Measurements from ENCODE around the gene COX4I1.
"Not testable (repeated sequence)": the region's sequence is repeated elsewhere in the genome, so short reads cannot be mapped to it uniquely, and the experiment has no call there.

The COX4I1 gene

DNA sequence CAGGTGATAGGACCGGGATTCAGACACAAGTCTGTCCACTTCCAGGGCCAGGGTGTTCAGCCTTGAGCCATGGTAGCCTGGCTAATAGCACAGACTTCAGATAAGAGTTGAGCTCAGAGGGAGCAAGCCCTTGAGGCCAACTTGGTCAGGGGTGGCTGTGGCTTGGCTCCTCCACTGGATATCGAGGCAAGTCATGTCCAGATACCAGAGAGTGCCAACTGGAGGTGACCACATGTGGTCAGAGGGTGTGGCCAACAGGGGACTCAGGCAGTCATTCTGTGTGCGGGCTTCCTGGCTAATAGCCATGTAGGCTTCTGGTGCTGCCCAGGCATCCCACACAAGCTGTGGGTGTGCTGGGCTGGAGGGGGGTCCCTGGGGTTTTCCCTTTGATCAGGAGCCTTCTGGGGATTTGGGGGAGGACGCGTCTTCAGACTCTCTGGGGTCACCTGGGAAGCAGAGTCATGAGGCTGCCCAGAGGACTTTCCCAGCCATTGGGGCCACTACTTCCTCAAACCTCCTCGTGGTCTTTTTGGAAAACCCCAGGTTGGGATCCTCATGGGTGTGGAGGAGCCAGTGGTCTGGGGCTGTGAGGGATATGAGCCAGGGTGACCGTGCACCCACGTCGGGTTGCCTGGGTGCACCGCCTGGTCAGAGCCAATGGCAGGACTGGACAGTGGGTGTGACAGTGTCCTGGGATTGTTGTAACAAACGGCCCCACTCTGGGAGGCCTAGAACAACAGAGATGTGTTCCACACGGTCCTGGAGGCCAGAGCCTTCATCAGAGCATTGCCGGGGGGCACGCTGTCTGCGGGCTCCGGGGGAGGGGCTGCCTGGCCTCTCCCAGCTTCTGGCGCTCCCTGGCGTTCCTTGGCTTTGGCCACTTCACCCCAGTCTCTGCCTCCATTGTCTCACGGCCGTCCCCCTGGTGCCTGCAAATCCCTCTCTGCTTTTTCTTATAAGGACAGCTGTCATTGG is 25.0 kb downstream of the COX4I1 start:
- no peak for DNase-seq

DNA sequence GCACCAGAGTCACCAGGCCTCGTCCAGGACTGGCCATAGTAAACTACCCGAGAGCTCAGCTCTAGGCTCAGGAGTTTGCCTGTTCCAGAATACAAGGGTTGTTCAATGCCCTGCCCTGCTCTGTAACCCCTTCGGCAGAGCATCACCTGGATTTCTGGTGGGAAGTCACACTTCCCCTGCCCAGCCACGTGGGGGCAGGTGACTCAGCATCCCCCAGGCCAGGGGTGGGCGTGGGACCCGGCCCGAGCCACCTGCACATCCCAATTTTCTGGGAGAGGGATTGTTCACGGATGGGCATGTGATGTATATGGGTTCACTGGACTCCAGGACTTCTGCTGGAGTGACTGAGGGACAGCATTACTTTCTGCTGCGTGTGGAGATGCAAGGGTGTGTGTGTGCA is 25.8 kb downstream of the COX4I1 start:
- no peak for DNase-seq

DNA sequence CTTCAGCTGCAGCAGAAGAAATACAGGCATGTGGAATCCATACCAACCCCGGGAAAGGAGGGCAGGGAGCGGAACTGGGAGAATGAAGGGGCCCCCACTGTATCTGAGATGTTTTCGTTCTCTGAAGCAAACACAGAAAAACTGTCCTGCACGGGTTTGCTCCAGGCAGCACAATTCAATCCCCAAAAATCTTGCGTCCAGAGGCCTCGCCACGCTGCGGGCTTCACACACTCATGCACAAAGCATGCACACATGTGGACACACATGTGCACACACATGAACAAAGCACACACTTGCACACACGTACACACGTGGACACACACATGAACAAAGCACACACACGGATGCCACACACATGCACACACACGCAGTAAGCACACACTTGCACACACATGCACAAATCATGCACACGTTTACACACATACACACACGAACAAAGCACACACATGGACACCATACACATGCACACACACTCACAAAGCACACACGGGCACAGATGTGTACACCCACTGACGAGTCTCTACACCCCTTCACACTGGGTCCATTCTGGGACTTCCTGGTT is 27.3 kb downstream of the COX4I1 start:
- DNase-seq = no peak

DNA sequence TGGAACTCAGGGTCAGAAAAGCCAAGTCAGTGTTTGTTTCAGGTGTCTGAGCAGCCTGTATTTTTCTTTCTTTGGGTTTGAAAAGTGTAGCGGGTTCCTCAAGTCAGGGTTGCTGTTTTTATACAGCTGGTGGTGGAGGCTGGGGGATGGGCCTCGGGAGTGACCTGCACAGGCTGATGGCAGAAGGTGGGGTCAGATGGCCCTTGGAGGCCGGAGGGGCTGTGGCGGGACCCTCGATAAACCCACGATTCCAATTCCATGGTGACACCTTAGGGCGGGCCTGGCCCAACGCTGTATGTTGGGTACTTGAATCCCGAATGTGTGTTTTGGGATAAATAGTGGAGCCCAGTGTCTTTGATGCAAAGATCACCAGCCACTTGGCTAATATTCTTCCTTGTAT is 28.7 kb downstream of the COX4I1 start:
- no peak for DNase-seq

DNA sequence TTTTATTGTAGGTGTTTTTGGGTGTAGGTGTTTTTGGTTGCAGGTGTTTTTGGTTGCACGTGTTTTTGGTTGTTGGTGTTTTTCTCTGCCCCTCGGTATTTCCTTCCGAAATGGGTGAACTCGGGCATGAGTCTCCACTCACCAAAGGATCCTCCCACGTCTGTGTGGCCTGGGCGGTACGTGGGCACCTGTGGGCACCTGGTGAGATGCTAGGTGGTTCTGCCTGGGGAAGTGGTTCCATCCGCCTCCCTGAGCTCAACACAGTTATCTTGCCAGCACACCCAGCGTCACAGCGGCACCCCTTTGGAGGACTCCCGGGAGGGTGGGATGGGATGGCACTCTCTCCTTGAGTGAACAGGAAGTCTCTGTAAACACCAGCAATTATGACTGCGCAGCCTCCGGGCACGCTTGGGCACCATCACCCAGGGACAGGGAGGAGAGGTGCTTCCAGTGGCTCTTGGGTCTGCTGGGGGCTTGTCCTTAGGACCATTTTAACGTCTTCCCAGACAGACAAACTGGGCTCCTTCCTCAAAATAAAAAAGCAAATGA is 29.8 kb downstream of the COX4I1 start:
- DNase-seq = no peak

DNA sequence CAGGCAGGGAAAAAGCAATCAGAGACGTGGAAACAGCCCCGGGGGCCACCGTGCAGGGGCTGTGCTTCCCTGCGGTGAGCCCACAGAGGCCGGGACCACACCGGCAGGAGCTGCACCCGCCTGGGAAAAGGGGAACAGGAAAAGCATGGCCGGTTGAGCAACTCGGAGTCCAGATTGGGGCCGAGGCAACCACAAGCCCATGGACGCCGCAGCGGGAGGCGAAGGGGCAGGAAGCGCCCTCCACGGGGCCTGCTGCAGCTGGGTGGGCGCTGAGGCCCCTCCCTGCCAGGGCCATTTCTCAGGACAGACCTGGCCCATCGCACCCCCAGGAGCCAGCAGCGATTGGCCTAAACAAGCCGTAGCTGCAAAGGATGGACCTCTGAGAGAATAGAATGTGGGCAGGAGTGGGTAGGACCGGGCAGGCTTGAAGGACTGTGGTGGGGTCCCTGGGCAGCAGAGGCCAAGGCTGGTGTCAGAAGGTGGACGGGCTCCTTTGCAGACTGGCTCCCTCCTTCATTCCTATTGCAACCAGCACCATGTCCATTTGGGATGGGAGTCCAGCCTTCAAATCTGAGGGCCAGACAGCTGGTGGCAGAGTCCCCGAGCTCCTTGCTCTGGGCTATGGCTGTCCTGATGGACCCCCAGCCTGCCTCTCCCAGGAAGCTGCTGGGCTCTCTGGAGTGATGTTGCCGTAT is 30.4 kb downstream of the COX4I1 start:
- DNase-seq = peak in 9 of 14 donors; percentile 17 to 62 (median 36)

DNA sequence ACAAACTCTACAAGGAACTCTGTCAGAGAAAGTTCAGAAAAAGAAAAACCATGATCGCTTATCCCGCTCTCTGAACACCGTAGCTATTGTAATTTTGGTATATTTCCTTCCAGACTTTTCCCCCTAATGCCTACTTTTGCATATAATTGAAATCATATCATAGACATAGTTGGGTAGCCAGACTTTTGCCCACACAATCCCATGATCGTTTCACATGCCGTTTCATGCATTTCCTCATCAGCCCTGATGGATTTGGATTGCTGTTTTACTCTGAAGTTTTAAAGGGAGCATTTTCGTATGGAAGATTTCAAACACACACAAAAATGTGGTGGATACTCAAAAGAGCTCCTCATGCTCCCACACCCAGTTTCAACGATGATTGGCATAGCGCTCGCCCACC is 31.3 kb downstream of the COX4I1 start:
- DNase-seq = no peak

DNA sequence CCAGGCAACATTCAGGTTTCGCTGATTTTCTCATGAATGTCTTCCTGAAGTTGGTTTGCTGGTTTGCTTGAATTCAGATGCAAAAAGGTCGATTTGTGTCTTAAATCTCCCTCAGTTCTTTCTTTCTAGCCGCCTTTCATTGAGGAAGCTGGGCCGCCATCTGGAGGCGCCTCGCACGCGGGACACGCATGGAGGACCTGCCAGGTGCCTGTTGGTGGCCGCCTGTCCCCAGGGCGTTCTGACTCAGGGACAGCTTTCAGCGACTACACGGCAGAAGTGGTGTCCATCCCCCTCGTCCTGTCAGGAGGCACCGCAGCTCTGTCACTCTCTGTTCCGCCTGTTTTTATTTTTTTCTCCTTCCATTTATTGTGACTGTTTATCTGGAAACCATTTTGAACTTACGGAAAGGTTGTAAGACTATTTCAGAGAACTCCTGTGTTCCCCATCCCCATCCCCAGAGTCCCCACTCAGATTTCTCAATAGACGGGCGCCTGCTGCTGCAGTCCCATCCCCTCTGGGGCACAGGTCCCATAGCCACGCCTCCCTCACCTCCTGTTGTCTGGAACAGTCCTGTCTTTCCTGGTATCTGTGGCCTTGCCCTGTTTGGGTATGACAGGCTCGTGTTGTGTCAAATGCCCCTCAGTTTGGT is 33.2 kb downstream of the COX4I1 start:
- DNase-seq = peak in 2 of 14 donors; percentile 28 to 33

DNA sequence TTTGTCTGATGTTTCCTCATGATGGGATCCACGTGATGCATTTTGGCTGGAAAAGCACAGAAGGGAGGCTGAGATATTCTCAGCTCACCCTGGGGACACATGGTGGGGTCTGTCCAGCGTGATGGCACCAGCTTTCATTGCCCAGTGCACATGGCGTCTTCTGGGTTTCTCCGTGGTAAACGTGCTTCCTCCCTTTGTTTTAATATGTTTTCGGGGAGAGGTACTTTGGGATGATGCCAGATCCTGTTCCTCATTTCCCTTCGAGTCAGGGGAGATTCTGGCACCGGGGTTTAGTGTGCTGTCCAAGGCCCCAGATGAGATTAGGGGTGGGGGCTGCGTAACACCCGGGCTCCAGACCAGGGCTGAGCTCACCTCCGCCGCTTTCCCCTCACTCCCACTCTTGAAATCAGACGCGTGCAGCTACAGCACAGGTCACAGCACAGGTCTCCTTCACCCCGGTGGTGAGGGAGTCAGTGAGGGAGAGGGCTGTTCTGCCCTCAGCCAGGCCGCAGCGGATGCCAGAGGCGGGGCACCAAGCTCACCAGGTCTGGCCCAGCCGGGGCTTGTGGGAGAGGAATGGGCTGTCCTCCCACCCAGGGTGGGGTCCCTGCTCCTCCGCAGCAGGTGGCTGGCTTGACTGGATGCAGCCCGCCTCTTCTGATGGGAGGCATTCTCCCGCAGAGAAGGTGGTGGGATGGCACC is 33.9 kb downstream of the COX4I1 start:
- DNase-seq = peak in 3 of 14 donors; percentile 4 to 16 (median 12)

DNA sequence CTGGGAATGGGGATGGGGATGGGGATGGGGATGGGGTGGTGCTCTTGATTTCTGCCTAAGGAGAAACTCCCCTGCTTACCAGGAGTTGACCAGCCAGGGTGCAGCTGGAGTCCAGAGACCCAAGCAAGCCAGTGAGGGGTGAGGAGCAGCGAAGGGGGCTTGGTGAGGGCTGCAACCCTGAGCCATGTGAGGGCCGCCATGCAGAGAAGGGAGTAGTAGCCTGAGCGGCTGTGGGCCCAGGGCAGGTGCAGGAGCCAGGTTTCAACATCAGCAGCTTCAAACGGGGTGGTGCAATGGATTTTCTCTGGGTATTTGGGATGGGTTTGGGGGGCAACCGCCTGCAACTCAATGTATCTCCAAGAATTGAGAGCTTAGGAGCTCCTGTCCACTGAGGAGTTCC is 35.2 kb downstream of the COX4I1 start:
- DNase-seq = no peak

DNA sequence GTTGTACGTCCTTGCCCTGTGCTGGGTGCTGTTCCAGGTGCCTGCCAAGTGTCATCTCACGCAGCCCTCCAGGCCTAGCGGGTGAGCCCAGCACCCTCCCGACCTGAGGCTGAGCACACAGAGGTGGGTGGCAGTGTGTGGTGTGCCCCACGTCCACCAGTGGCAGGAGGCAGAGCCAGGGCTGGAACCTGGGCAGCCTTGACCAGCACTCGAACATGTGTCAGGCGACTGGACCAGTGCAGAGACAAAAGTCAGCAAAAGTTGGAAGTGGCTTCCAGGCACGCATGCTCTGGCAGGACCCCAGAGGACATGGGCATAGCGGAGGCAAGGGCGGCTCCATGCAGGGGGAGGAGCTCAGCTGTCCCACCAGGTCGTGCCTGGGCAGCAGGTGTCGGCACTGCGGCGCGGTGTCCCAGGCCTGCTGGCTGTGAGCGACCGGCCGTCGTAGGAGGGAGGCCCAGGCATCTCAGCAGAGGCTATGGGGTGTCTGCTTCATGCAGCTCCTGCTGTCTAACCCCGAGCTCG is 35.8 kb downstream of the COX4I1 start:
- DNase-seq = no peak

DNA sequence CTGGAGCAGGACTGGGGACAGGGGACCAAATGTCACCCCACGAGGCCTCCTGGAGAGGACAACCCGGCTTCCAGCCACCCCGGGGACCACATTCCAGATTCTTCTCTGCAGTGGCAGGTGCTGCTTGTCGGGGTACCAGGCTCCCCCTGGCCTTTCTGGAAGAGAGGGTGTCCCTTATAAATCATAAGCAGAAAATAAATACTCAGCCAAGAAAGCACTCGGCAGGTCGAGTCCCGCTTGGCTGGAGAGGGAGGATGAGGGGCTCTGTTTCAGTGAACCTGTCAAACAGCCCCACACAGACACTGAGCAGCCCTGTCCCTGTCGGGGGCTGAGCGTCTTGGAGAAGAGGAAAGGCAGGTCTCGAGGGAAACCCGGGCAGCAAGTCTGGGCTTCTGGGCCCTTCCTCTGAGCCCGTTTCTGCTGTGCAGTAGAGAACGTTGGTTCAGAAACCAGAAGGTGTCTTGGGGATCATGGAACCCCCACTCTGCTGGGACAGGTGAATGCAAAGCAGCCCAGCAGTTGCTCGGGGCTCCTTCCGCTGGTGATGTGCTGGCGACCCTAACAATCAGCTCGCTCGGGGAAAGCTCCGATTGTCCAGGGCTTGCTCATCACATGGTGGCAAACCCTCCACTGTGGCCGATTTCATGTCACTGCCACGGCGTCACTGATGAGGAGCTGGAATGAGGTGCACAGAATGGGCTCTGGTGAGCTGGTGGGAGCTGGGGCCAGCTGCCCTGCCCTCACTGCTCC is 36.6 kb downstream of the COX4I1 start:
- DNase-seq = no peak

DNA sequence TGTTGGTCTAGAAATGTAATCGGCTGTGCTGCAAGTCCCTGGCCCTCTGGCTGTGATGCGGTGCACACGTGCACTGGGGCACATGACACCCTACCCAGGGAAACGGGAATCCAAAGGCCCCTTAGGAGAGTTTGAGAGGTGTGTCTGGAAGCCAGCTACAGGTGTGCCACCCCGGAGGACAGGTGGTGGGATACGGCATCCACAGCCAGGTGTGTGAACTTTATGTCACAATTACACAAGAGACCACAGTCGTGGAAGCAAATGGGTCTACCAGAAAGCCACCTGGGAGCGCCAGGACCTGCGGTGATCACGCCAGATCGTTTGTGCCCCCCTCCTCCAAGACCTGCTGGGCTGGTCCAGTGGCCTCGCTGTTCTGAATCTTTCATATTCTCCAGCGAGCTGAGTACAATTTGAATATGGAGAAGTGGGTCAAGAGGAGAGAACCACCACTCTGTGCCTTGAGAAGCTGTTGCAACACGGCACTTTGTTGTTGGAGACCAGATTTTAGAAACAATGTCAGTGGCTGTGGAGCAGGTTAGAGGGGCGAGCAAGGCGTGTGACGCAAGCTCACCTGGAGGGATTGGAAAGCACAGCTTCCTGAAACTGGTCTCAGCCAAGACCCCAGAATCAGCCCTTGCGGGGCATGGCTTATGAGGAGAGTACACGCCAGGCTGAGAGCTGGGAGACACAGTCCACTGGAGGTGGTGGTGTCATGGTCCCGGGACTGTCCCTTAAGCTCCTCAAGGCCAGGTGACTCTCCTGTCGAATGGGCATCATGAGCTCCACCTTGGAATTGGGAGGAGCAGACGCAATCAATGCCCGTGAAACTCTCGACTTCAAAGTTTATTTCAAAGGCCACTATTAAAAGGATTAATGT is 37.4 kb downstream of the COX4I1 start:
- DNase-seq = no peak

DNA sequence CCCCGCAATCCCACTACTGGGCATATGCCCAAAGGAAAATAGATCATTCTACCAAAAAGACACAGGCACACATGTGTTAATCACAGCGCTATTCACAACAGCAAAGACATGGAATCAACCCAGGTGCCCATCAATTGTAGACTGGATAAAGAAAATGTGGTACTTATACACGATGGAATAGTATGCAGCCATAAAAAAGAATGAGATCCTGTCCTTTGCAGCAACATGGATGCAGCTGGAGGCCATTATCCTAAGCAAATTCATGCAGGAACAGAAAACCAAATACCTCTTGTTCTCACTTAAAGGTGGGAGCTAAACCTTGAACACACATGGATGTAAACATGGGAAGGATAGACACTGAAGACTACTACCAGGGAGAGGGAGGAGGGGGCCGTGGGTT is 38.2 kb downstream of the COX4I1 start:
- not testable (repeated sequence) for DNase-seq

DNA sequence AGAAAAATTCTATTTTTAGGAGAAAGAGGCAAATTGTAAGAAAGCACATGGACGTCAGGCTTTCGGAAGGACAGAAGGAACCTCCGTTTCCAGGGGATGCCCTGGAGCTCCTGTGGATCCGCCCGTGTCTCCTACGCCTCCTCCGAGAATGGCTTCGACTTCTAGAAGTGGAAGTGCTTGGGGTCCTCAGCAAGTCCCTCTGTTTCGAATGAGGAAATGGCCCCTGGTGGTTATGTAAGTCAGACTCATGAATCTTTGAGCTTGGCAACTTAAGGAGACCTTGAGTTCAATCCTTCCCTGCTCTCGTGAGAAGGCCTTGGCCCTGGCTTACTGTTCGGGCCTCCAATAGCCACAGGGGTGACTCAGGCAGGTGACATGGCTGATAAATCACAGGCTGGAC is 38.9 kb downstream of the COX4I1 start:
- DNase-seq = peak in 2 of 14 donors; percentile 17 to 20

DNA sequence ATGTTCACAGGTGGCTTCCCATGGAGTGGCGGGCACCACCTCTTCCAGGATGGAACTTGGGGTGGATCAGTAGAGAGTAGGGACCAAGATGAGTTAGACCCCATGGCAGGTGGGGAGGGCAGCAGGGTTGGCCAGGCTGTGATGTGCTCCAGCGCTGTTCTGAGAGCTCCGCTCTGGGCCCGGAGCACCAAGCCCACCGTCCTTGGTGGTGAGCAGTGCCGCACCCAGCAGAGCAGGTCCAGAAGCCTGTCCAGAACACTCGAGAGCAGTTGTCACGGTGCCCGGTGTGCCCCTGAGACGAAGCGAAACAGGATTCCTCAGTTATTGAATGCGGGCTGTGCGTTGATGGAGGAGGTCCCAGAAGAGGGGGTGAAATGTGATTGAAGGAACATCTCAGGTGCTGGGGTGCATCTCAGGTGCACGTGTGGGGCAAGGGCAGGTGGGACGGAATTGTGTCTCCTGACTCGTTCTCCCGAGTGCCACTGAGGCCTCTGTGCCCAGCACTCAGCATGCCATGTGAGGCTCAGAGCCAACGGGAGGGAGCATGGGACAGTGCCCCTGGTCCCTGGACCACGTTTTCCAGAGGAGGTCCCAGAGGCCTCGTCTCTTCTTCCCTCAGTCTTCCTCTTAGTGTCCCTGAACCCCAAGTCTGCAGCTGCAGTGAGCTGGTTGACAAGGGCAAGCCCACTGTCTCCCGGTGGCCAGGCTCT is 39.5 kb downstream of the COX4I1 start:
- no peak for DNase-seq

DNA sequence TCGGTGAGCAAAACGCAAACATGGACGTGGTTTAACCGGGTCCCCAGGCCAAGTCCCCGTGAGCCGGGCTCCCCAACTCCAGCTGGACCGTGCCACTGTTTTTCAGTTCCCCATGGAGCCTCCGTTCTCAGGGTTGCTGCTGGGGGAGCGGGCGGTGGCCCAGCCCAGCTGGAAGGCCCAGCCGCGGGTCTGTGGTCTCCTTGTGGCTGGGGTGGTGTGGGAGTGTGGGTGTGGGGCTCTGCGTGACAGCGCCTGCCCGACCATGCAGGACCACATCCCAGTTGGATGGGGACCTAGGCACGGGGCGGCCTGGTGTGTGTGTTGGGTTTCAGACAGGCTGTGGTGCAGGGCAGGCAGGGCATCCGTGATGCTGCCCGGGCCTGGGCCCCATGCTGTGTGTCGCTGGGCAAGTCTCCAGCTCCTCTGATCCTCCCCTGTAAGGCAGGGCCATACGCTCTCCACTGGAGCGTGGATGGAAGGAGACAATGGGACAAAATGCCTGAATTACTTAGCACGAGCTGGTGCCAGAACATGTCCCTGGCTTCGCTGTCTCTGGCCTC is 40.3 kb downstream of the COX4I1 start:
- DNase-seq = no peak

DNA sequence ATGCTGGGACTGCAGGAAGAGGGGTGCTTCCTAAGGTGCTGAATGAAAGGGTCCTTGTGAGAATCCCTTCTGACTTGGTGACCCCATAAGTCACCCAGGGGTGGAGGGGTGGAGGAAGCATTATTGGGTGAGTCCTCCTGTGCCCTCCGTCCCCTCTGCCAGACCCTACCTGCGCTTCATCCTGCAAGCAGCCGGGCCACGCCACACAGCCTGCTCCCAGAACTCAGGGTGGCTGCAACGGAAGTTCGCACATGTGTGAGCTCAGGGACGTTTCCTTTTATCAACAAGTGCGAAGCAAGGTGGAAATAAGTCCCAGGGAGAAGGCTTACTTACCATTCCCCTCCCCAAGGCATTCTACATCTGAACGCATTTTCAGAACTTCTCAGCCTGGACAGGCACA is 40.9 kb downstream of the COX4I1 start:
- DNase-seq = no peak

DNA sequence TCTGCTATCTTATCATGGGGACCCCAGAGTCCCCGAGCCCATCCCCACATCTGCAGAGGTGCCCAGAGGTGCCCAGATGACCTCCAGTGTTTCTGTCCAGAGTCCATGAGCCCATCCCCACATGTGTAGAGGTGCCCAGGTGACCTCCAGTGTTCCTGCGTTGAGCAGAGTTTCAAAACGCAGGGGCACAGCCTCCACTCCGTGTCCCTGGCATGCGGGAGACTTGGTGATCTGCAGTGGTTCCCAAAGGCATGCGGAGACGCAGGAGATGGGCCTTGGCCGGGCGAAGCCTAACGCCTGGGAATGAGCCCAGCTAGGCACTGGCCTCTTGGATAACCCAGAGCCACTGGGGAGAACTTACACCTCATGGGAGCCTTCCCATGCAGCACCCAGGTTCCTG is 41.3 kb downstream of the COX4I1 start:
- DNase-seq = no peak

Measured in C1 segment of cervical spinal cord (tissue), 14 donors.